Lower leg skin (tissue), 3 donors: ENCODE data around the gene KCNN3.

ENCODE experiments used
- CTCF ChIP-seq, 3 donors: fragments of 450-650 bp; IDR thresholded peaks; one replicate each; pipeline ENCODE4 v1.5.1; 2016; ENCODE audit warnings: antibody characterized with exemption in 3 of 3, mild to moderate bottlenecking in 3 of 3, moderate library complexity in 2 of 3
- POLR2A ChIP-seq, 2 donors: fragments of 450-650 bp; IDR thresholded peaks; one replicate each; pipeline ENCODE4 v1.6.1; 2016 to 2017; ENCODE audit warnings: antibody characterized with exemption in 2 of 2, mild to moderate bottlenecking in 1 of 2, moderate library complexity in 1 of 2

GRCh38 chr1:154863315-154864174 is 6.5 kb downstream of the KCNN3 start:
- TF ChIP-seq CTCF (IDR thresholded peaks at IDR 0.05) (no peak), POLR2A (IDR thresholded peaks at IDR 0.05) (no peak)
